Left lobe of liver (tissue), 2 donors: ENCODE measurements around the gene SULT2B1. TPM values are rescaled to one million over a fixed set of nuclear protein-coding genes. Genes with fewer than 3 reads are reported as not detected.
"Not testable (repeated sequence)": the region's sequence is repeated elsewhere in the genome, so short reads cannot be mapped to it uniquely, and the experiment has no call there.

Experiments used
- ATAC-seq: fragments of 200-7000 bp; cut with Tn5 transposase; one replicate; pipeline ENCODE4 v1.9.1; 2020; ENCODE audit warnings: mild to moderate bottlenecking, moderate library complexity
- DNase-seq: peaks from one replicate; pipeline ENCODE4 v3.0.0-alpha.2; 2020; ENCODE audit warnings: low spot score
- total RNA-seq: library from RNA; stranded (reverse); gene quantifications from one replicate; pipeline ENCODE4 v1.2.1, GENCODE V29; 2021
- donor health status: DM: no; HTN: no; CAD: no; lungs with moderate emphysema.
- donor health status: DM: no; HTN: yes; CAD: no.

Gene SULT2B1
- not detected for total RNA-seq

- DNase-seq (no peak), ATAC-seq (peak; percentile 68)
Observed at GRCh38 chr19:48551437-48552302, at the start of gene SULT2B1. Gene SULT2B1 (plus strand): TSS chr19:48552172. CDS start chr19:48552253, 81 bp downstream.

- DNase-seq (no peak), ATAC-seq (no peak)
Observed at GRCh38 chr19:48502350-48503018, 49.5 kb upstream of the SULT2B1 start.

GRCh38 chr19:48506138-48506733 lies 45.7 kb upstream of the SULT2B1 start:
- DNase-seq, result no peak
- no peak for ATAC-seq

- ATAC-seq (no peak), DNase-seq (no peak)
Observed at GRCh38 chr19:48507911-48508439, 44.0 kb upstream of the SULT2B1 start.

GRCh38 chr19:48508729-48509411 lies 43.1 kb upstream of the SULT2B1 start:
- ATAC-seq, result no peak
- DNase-seq, result no peak

GRCh38 chr19:48509467-48510194 lies 42.3 kb upstream of the SULT2B1 start:
- DNase-seq (no peak), ATAC-seq (no peak)

- ATAC-seq, result peak; percentile 84
Observed at GRCh38 chr19:48510421-48511268, 41.3 kb upstream of the SULT2B1 start.

GRCh38 chr19:48511321-48511731 lies 40.6 kb upstream of the SULT2B1 start:
- no peak for ATAC-seq
- no peak for DNase-seq

More at GRCh38 chr19:48510421-48511268, 41.3 kb upstream of the SULT2B1 start:
- peak; percentile 64 for DNase-seq

- DNase-seq (no peak), ATAC-seq (no peak)
Observed at GRCh38 chr19:48511800-48512503, 40.0 kb upstream of the SULT2B1 start, which contains the start of gene LMTK3. Gene LMTK3 (minus strand): TSS chr19:48511835. CDS start chr19:48511576, 259 bp downstream.

GRCh38 chr19:48512504-48513288 lies 39.3 kb upstream of the SULT2B1 start:
- ATAC-seq (no peak), DNase-seq (no peak)

GRCh38 chr19:48513289-48514122 lies 38.5 kb upstream of the SULT2B1 start:
- ATAC-seq (peak; percentile 86), DNase-seq (no peak)

- no peak for DNase-seq
- no peak for ATAC-seq
Observed at GRCh38 chr19:48514123-48514458, 37.9 kb upstream of the SULT2B1 start.

GRCh38 chr19:48516536-48516935 lies 35.4 kb upstream of the SULT2B1 start:
- no peak for DNase-seq
- no peak for ATAC-seq

GRCh38 chr19:48518207-48518606 lies 33.8 kb upstream of the SULT2B1 start:
- no peak for DNase-seq
- ATAC-seq, result no peak

- DNase-seq, result not testable (repeated sequence)
Observed at GRCh38 chr19:48519426-48519825, 32.5 kb upstream of the SULT2B1 start.

GRCh38 chr19:48520134-48520533 lies 31.8 kb upstream of the SULT2B1 start:
- no peak for ATAC-seq
- DNase-seq, result no peak

More at GRCh38 chr19:48519426-48519825, 32.5 kb upstream of the SULT2B1 start:
- ATAC-seq, result not testable (repeated sequence)

- ATAC-seq, result no peak
Observed at GRCh38 chr19:48524221-48524620, 27.8 kb upstream of the SULT2B1 start.

More at GRCh38 chr19:48524221-48524620, 27.8 kb upstream of the SULT2B1 start:
- no peak for DNase-seq
